22Rv1 (cell line): Measurements from ENCODE around the gene GRIP2.

ENCODE experiments used
- ZFX ChIP-seq: fragments of 450-650 bp; IDR thresholded peaks from 2 replicates; pipeline ENCODE4 v1.6.1; 2017; ENCODE audit warnings: antibody characterized with exemption, borderline replicate concordance
- TF ChIP-seq, protein P1 (sequence below): fragments of 450-650 bp; IDR thresholded peaks from 2 replicates; pipeline ENCODE4 v1.5.1; 2017; ENCODE audit warnings: mild to moderate bottlenecking

DNA sequence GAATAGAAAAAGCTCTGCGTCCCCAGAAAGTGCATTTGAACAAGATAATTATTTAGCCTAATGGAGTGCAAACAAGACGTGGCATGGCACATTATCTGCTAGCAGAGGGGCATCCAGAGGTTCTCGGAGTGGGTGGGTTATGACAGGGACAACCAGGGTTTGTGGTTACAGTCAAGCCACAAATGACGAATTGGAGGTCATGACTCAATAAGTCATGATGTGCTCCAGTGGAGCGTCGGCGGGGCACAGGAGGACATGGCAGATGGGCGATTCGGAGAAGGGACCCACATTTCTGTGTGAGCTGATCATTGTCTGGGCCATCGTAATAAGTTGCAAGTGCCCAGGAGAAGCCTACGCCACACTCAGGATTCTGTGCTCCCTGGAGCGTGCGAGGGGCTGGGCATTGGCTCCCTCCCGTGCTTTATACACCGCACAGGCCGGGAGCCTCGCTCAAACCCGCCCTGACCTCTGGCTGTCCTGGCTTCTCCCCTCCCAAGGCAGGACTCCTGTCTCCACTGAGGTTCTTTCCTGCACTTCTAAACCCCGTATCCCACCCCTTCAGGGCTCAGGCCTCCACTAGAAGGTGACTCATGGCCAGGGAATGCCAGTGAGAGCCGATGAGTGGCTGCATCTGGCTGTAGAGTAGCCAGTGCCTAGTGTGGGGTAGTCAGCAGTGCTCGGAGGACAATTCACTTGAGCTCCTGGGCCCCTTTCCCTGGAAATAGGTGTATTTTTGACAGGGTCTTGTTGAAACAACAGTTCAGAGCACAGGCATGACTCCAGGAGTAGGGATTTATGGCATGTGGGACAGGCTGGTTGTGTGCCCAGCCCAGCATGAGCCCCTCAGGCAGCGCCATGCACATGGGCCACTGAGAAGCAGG is 67.4 kb downstream of the GRIP2 start:
- TF ChIP-seq, protein P1, sequence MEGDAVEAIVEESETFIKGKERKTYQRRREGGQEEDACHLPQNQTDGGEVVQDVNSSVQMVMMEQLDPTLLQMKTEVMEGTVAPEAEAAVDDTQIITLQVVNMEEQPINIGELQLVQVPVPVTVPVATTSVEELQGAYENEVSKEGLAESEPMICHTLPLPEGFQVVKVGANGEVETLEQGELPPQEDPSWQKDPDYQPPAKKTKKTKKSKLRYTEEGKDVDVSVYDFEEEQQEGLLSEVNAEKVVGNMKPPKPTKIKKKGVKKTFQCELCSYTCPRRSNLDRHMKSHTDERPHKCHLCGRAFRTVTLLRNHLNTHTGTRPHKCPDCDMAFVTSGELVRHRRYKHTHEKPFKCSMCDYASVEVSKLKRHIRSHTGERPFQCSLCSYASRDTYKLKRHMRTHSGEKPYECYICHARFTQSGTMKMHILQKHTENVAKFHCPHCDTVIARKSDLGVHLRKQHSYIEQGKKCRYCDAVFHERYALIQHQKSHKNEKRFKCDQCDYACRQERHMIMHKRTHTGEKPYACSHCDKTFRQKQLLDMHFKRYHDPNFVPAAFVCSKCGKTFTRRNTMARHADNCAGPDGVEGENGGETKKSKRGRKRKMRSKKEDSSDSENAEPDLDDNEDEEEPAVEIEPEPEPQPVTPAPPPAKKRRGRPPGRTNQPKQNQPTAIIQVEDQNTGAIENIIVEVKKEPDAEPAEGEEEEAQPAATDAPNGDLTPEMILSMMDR: no peak
- no peak for TF ChIP-seq ZFX
